ENCODE data around the gene LMO3.

Gene LMO3

GRCh38 chr12:16600525-16600924 is 5.4 kb downstream of the LMO3 start:
- DNase-seq (ENCODE audit: low spot score): no peak

DNA sequence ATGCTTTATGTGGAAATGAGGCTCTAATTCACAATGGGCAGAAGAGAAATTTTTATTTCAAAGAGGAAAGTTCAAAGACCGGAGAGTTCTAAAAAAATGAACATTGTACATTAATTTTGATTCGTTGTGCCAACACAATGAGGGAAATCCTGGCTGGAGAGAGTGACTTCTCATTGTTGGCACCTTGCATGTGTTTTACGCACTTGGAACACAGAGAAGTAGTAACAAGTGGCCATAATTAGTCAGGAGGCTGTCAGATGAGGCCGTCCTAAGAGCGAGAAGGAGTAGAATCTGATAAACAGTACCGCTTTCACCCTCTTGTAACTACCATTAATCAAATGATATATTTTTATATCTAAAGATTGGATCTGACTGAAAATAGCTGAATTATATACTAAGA is 6.9 kb downstream of the LMO3 start:
- no peak for DNase-seq (ENCODE audit: low spot score)

- no peak for DNase-seq (ENCODE audit: low spot score)
Measured at GRCh38 chr12:16594797-16595196, 11.2 kb downstream of the LMO3 start.

- DNase-seq (ENCODE audit: low spot score): no peak
Measured at GRCh38 chr12:16593546-16593945, 12.4 kb downstream of the LMO3 start.

DNA sequence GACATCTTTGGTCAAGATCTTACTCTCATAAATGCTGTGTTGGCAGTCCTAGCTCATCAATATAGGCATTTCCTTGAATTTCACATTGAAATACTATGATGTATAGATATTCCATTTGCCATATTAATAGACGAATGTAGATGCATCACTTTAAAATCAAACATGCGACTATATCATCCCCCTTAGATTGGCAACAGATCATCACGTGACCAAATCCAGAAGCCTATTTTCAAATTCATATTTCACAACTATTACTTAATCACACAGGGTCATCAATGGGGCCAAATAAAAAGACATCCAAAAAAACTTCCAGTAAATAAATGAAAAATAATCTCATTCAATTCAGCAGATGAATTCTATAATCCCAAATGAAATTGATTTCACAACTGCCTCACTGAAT is 15.3 kb downstream of the LMO3 start:
- no peak for DNase-seq (ENCODE audit: low spot score)

DNA sequence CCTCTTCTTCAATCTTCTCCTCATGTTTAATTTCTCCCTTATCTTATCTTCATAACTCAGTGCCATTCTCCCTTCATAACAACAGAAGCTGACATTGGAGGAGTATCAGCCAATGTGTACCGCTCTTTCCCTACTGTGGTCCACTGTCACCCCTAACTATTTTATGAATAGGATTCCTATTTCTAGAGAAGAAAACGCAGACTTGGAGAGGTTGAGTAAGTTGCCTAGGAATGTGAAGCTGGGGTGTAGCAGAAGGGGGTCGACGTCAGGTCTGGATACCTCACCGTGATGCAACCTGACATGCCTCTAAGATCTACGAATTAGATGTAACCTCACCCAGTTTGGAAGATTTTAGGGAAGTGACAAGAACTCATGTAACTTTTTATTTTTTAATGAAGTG is 17.1 kb downstream of the LMO3 start:
- DNase-seq (ENCODE audit: low spot score): no peak

DNA sequence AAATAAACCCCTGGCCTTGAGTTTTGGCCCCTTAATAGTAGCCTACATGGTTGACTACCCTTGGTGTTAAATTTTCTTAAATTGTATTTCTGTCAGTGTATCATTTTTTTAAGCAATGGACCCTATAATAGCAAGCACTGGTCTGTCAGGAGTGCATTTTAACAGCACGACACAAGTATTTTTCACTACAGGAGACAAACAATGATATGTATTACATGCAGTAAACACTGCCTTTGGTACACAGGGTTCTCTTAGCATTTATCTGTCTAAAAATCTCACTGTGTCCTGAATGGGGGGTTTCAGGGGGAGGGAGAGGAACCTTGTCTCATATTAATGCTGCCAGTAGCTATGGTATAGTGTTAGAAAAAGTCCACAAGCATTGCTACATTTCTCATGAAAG is 18.4 kb downstream of the LMO3 start:
- DNase-seq (ENCODE audit: low spot score): no peak

DNA sequence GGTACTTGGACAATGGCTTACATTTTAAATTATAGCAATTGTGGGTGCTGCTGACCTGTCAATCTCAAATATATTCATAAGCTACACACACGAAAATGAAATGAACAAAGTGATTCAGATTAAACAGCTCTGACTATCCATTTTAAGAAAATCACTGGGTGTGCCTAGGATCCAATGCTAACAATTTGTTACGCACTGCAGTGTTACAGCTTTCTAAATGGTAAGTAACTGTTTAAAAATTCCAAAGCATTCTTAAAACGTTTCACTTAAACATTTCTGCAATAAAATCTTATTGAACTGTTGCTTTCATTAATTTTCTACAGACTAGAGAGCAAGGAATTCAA is 18.9 kb downstream of the LMO3 start:
- no peak for DNase-seq (ENCODE audit: low spot score)

GRCh38 chr12:16586350-16587109 is 19.4 kb downstream of the LMO3 start:
- no peak for DNase-seq (ENCODE audit: low spot score)

DNA sequence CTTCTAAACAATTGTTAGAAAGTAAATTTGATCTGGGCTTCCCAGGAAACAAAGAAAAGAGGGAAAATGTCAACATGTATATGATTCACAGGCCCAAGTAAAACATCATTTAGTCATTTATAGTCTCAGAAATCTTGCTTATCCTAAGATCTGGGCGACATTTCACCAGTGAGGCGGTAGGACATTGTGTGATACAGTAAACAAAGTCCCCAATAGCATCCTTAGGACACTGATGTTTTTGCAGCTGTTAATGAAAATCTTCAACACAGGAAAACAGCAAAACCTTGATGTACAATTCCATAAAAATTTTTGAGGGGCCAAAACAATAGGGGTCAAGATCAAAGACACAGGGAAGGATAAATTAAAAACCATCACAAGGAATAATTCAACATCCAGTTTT is 20.2 kb downstream of the LMO3 start:
- DNase-seq (ENCODE audit: low spot score): no peak

GRCh38 chr12:16583969-16584745 is 21.8 kb downstream of the LMO3 start:
- no peak for DNase-seq (ENCODE audit: low spot score)

- no peak for DNase-seq (ENCODE audit: low spot score)
Measured at GRCh38 chr12:16581416-16581815, 24.5 kb downstream of the LMO3 start.

DNA sequence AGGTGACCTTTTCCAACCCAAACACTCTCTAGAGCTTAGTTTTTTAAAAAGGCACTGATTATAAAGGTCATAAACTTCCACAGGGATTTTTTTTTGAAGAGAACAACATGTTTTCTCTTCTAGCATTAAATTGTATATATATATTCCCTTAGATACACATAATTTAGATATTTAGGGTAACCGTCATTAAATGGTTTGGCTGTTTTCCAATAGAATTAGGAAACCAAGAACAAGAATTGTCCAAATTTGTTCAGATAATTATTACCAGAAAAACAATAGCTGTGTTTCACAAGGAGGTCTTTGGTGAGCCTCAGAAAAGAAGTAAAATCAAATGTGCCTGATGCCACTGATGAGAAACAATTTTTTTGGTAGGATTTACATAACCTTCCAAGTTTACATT is 26.9 kb downstream of the LMO3 start:
- no peak for DNase-seq (ENCODE audit: low spot score)

DNA sequence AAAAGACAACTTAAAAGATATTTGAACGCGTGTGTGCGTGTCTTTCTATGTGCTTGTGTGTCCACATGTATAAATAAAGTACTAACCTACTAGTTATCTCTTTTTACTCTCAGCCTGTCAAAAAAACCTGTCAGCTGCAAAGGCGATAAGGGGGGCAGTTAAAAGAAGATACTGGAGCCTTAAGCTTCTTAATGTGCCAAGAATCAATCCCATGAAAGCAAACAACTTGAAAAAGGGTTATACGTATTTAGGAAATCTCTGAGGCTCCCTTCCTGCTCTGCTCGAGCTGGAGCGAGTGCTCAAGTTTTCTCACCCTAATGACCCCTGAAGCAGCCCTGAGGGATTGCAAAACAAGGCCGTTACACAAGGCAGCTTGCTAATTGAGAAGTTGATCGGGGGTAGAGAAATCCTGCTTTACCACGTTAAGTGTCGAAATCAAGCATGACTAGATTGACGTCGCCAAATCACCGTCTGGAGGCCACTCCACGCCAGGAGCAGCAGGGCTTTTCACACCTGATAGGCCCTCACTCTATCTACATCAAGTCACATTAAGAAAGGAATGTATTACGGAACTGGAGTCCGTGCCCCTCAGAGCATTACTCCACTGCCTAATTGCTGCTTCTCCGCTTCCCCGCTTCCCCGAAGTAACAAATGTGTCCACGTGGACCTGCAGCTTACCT is 32.4 kb downstream of the LMO3 start:
- peak; percentile 70 for DNase-seq (ENCODE audit: low spot score)

DNA sequence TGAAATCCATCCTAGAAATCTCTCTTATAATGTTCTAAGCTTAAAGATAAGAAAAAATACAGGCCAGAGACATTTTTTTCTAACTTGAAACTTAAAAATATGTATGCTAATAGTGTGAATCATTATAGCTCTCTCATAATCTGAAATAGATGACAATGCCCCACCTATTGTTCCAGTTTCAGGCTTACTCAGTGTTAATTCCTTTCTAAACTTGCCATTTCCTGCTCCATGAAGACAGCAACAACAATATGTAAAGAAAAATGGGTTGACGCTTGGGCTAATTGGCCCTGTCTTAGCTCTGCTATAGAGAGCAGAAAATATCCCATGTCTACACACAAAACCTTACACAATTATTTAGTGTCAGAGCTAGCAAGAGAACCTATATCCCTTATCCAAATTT is 37.1 kb downstream of the LMO3 start:
- DNase-seq (ENCODE audit: low spot score): no peak

DNA sequence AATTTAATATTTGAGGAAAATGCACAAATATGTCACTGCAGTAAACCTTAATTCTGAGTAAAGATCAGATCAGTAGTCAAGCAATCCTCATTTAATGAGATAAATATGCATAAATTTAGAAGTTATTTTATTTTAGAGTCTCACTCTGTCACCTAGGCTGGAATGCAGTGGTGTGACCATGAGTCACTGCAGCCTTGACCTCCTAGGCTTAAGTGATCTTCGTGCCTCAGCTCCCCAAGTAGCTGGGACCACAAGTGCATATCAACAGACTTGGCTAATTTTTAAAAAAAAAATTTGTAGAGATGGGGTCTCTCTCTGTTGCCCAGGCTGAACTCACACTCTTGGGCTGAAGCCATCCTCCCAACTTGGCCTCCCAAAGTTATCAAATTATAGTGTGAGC is 41.3 kb downstream of the LMO3 start:
- DNase-seq (ENCODE audit: low spot score): no peak

DNA sequence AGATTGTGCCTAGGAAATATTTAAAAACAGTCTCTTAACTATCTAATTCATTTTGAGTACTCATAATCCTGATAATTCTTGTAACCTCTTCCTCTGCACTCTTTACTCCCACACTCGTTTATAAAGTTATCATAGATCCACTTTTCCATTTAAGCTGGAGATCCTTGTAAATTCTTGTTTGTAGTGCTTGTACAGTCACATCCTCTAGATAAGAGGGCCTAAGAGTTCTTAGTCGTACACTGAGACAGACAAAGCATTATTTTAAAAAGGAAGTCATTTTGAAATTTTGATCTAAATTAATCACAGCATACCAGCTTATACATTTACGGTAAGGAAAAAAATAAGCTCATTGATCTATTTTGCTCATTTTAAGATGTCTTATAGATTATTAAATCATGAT is 42.5 kb downstream of the LMO3 start:
- DNase-seq (ENCODE audit: low spot score): no peak

DNA sequence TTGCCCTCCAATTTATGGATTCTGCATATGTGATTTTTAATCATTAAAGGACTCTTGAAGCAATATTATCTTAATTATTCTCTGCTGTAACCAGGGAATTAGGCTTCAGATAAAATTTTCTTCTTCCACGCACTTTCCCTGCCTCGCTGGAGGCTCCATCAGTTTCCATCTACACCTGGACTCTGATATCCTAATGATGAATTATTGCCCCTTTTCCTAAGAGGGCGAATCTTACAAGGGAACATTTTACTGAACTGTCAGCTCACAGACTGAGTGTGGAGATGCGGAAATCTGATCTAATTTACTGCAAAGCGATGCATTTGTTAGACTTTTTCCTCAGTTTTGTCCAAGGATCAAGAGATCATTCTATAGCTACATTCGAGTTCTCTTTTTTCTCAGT is 43.0 kb downstream of the LMO3 start:
- DNase-seq (ENCODE audit: low spot score): no peak

DNA sequence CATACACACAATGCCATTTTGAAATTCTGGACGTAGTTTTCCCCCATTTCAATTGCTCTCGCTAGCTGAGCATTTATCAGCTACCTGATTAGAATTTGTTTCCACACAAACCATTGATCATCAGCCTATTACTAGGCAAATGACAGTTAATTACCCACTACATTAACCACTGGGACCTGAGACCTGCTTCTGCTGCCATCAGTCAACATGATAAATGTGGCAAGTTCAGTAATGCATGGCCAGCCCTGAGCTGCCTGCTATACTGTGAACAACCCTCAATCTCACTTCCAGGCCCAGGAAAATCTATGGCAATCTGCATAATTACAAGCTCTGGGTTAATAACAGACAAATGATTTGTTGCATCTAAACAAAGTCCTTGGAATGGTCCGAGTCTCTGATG is 43.5 kb downstream of the LMO3 start:
- no peak for DNase-seq (ENCODE audit: low spot score)

DNA sequence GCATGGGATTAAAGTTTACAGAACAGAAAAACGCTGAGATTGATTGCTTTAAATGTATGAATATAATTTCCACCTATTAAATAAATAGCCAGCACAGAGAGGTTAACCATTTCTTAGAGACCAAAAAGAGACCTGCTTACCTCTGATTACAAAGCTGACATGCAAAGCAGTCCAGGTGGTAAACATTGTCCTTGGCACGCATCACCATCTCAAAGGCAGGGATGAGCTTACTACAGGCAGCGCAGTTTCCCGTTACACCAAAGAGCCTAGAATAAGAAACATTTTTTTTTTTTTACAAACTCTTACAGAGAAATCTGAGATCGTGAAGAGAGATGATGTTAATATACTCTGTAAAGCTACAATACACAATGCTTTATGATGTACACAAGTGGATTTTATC is 45.7 kb downstream of the LMO3 start:
- DNase-seq (ENCODE audit: low spot score): no peak

DNA sequence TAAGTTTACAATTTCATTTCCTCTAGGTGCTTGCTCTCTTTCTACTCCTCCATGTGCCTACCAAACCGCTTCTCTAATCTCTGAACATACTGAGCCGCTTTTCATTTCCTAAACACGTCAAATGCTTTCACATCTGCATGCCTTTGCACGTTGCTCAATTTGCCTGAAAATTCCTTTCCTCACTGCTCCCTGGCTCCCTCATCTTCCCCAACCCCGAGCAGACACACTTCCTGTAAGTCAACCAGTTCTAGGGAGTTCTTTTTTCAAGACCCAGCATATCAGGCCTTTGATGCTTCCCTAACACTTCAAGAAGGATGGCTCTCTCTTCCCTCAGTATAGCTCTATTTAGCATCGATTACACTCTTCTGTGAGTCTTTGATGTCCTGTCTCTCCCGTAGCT is 50.3 kb downstream of the LMO3 start:
- no peak for DNase-seq (ENCODE audit: low spot score)

DNA sequence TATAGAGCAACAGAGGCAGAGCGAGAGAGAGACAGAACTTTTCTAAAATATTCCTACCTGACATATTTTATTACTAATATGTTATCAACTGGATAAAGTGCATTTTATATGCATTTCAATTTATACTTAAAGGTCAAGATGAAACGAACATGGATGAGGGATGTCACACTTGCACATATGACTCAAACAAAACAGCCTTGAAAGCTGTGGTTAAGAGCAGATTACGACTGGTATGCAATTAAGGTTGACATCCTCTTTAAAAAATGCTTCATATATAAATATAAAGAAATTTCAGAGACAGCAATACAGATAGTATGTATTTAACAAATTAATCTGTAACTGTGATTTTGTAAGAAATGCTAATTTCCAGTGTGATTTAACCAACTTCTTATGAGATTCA is 52.5 kb downstream of the LMO3 start:
- no peak for DNase-seq (ENCODE audit: low spot score)

GRCh38 chr12:16552301-16552700 is 53.7 kb downstream of the LMO3 start:
- no peak for DNase-seq (ENCODE audit: low spot score)
